HepG2 (cell line): ENCODE data around the gene ZFPL1. TPM values are rescaled to one million over a fixed set of nuclear protein-coding genes. Genes with fewer than 3 reads are reported as not detected.

Experiments used
- ATAC-seq: fragments of 200-7000 bp; cut with Tn5 transposase; 3 replicates; pipeline ENCODE4 v1.9.1; 2020; ENCODE audit warnings: mild to moderate bottlenecking, moderate library complexity
- BruUV-seq: library from RNA; stranded (reverse); fragments of 400-500 nt; replicated peaks from 2 replicates; lab custom pipeline; 2021; lab: Mats Ljungman, UMichigan
- CTCF ChIA-PET: fragments of 300-600 bp; formaldehyde crosslinking; extraction: SDS; loops from one replicate; lab custom pipeline; 2021; ENCODE audit warnings: low total read pairs, inconsistent platforms, low intra/inter-chr PET ratio; lab: Yijun Ruan, JAX
- POLR2A ChIA-PET: fragments of 350-600 bp; sonication (Branson Sonifier 250); formaldehyde crosslinking; loops from one replicate; lab custom pipeline; 2020; ENCODE audit warnings: antibody characterized with exemption, inconsistent platforms; lab: Yijun Ruan, JAX
- DNase-seq: peaks from one replicate; pipeline ENCODE4 v3.0.0-alpha.2; 2015; ENCODE audit warnings: low spot score
- FAIRE-seq: peaks from 3 replicates; lab custom pipeline; 2011; peaks lifted over from hg19 to GRCh38; lab: Jason Lieb, UNC
- H2AFZ ChIP-seq: one replicate; pipeline ENCODE4 v1.6.1; 2011; ENCODE audit warnings: low read length, inconsistent platforms
- H3K27ac ChIP-seq: fragments of 300-600 bp; 3 replicates; pipeline ENCODE4 v1.8.0; 2011; ENCODE audit warnings: mixed run types, mild to moderate bottlenecking, mixed read lengths, low read length, inconsistent platforms; ENCODE audit not compliant: insufficient read depth; ENCODE audit errors: extremely low read length
- H3K27me3 ChIP-seq, 2 experiments: fragments of 200-600 bp in 1 of 2; 2 replicates in 1 of 2; 3 replicates in 1 of 2; pipeline versions ENCODE4 v1.6.0 to v1.8.0; 2011; ENCODE audit warnings: low read length in 2 of 2, mild to moderate bottlenecking in 2 of 2, moderate library complexity in 2 of 2, inconsistent platforms in 1 of 2; ENCODE audit not compliant: insufficient read depth in 2 of 2, control insufficient read depth in 1 of 2
- H3K36me3 ChIP-seq, 2 experiments: fragments of 200-600 bp in 1 of 2; replicated peaks in 1 of 2; 2 replicates in 1 of 2; 3 replicates in 1 of 2; pipeline versions ENCODE4 v1.5.1 to v1.8.0; 2011; ENCODE audit warnings: low read length in 2 of 2, inconsistent platforms in 1 of 2; ENCODE audit not compliant: insufficient read depth in 2 of 2, control insufficient read depth in 1 of 2
- H3K4me1 ChIP-seq: 2 replicates; pipeline ENCODE4 v1.5.1; 2012; ENCODE audit warnings: low read length, inconsistent platforms; ENCODE audit not compliant: insufficient read depth
- H3K4me2 ChIP-seq: 2 replicates; pipeline ENCODE4 v1.6.0; 2011; ENCODE audit warnings: low read depth, low read length, inconsistent platforms
- H3K4me3 ChIP-seq, 3 experiments: fragments of 200-600 bp in 1 of 3; sonication (generic), shearing (Covaris generic) in 1 of 3; replicated peaks in 1 of 3; 2 replicates each; pipeline ENCODE4 v1.5.1; 2011 to 2016; ENCODE audit warnings: low read length in 3 of 3, inconsistent platforms in 2 of 3, low read depth in 2 of 3, mild to moderate bottlenecking in 2 of 3, control low read depth in 1 of 3, mixed read lengths in 1 of 3; ENCODE audit not compliant: insufficient read depth in 1 of 3
- H3K79me2 ChIP-seq: one replicate; pipeline ENCODE4 v1.6.1; 2011; ENCODE audit warnings: low read length, inconsistent platforms; ENCODE audit not compliant: insufficient read depth
- H3K9ac ChIP-seq: 2 replicates; pipeline ENCODE4 v1.6.0; 2011; ENCODE audit warnings: mild to moderate bottlenecking, low read depth, low read length, inconsistent platforms; ENCODE audit not compliant: insufficient read depth
- H3K9me3 ChIP-seq: 2 replicates; pipeline ENCODE4 v1.5.1; 2012; ENCODE audit warnings: mild to moderate bottlenecking, low read length
- H4K20me1 ChIP-seq: 2 replicates; pipeline ENCODE4 v1.6.0; 2011; ENCODE audit warnings: inconsistent platforms, mild to moderate bottlenecking, low read length, moderate library complexity; ENCODE audit not compliant: insufficient read depth
- AGO2 ChIP-seq: fragments of 200-400 bp; formaldehyde crosslinking; optimal IDR thresholded peaks from 2 replicates; pipeline ENCODE3; 2017; ENCODE audit warnings: mild to moderate bottlenecking, low read depth, low read length, moderate library complexity
- EEA1 ChIP-seq: sonication (generic); formaldehyde crosslinking; IDR thresholded peaks from 2 replicates; pipeline ENCODE4 v1.5.1; 2020; ENCODE audit warnings: mild to moderate bottlenecking, missing genetic modification reagents, borderline replicate concordance
- MAFK ChIP-seq, 2 experiments: IDR thresholded peaks in 1 of 2; conservative IDR thresholded peaks in 1 of 2; 2 replicates each; pipeline ENCODE4 v1.6.1; 2011; ENCODE audit warnings: improper control_type of control experiment in 2 of 2, low read length in 2 of 2
- NBN ChIP-seq: fragments of 450-650 bp; conservative IDR thresholded peaks from 2 replicates; pipeline ENCODE4 v1.6.1; 2017
- NR2F6 ChIP-seq, 2 experiments: IDR thresholded peaks; 2 replicates each; pipeline ENCODE4 v1.6.1; 2016; ENCODE audit warnings: antibody characterized with exemption in 1 of 2, mild to moderate bottlenecking in 1 of 2
- POLR2A ChIP-seq, 2 experiments: IDR thresholded peaks; 2 replicates each; pipeline ENCODE4 v1.6.1; 2011; ENCODE audit warnings: low read depth in 2 of 2, low read length in 2 of 2, mild to moderate bottlenecking in 1 of 2, moderate library complexity in 1 of 2; ENCODE audit not compliant: insufficient read depth in 1 of 2
- POLR2AphosphoS5 ChIP-seq: IDR thresholded peaks from 2 replicates; pipeline ENCODE4 v1.6.1; 2012; ENCODE audit warnings: low read depth, low read length
- POLR2G ChIP-seq: fragments of 200-400 bp; formaldehyde crosslinking; IDR thresholded peaks from 2 replicates; pipeline ENCODE4 v1.6.1; 2018; ENCODE audit warnings: mild to moderate bottlenecking, low read depth, low read length, moderate library complexity
- SALL2 ChIP-seq: sonication (generic); formaldehyde crosslinking; IDR thresholded peaks from 2 replicates; pipeline ENCODE4 v1.8.1; 2023; ENCODE audit warnings: mild to moderate bottlenecking, missing genetic modification reagents, inconsistent platforms
- SRF ChIP-seq: IDR thresholded peaks from 2 replicates; pipeline ENCODE4 v1.6.1; 2011; ENCODE audit warnings: mild to moderate bottlenecking, low read depth, low read length, moderate library complexity
- ZGPAT ChIP-seq: IDR thresholded peaks from 2 replicates; pipeline ENCODE4 v1.6.1; 2016; ENCODE audit warnings: mild to moderate bottlenecking
- ZNF382 ChIP-seq: sonication (generic); formaldehyde crosslinking; IDR thresholded peaks from 2 replicates; pipeline ENCODE4 v1.5.0; 2020; ENCODE audit warnings: missing genetic modification reagents, mild to moderate bottlenecking, borderline replicate concordance
- WGBS: methylation state at CpG from one replicate; pipeline ENCODE4 v1.1.6; 2017; ENCODE audit warnings: low lambda C conversion rate; 5-methylcytosine and 5-hydroxymethylcytosine counted together
- in situ Hi-C: cut with HindIII; loops from 2 replicates; pipeline ENCODE4 v1.10.0; 2017; ENCODE audit warnings: low pct_unique_long_range_greater_than_20kb; ENCODE audit not compliant: extremely low pct_ligation_motif_present
- intact Hi-C: fragments of 100-400 bp; cut with micrococcal nuclease; formaldehyde crosslinking; loops from one replicate; pipeline ENCODE4 v1.10.0; 2022; ENCODE audit not compliant: unreplicated experiment
- polyA plus RNA-seq, 8 experiments: library from polyadenylated mRNA; depleted of rRNA in 3 of 8; stranded (reverse) in 7 of 8; unstranded in 1 of 8; fragments of >200 nt; fragmentation: Illumina TruSeq in 4 of 8; extraction: Trizol in 4 of 8; gene quantifications; 2 replicates each; pipeline versions ENCODE4 v1.2.1 to v1.2.3, GENCODE V29; 2011 to 2016; ENCODE audit warnings: low read depth in 4 of 8, missing spikeins in 1 of 8, mixed read lengths in 1 of 8; ENCODE audit not compliant: insufficient read depth in 1 of 8
- total RNA-seq, 5 experiments: library from RNA; depleted of rRNA; stranded (reverse); fragments of >200 nt; fragmentation: Illumina TruSeq; extraction: Trizol; gene quantifications; 2 replicates each; pipeline ENCODE4 v1.2.3, GENCODE V29; 2016; ENCODE audit warnings: low read depth in 1 of 5

ZFPL1 gene
- total and polyA plus RNA-seq, 2 of the 13 experiments (the other 11 are each of a cell fraction or from before 2014, with no cell fraction given), result 32.2 to 56.0 TPM

- Histone ChIP-seq H2AFZ (no peak overlapping the region), H3K27ac (no peak overlapping the region), H3K4me3 (no peak overlapping the region), H3K4me2 (no peak overlapping the region), H3K9ac (no peak overlapping the region), H3K9me3 (no peaks in the 10 kb centered on the region), H3K79me2 (peaks cover 31% of the 10 kb centered on the region), H3K36me3 (peaks cover 43 to 67% of the 10 kb centered on the region in 2 experiments), H4K20me1 (peaks cover 4% of the 10 kb centered on the region; the same call in 1 of the 2 replicates), H3K27me3 (no peaks in the 10 kb centered on the region; a peak in 1 of 5 replicates), H3K4me1 (peaks cover 20% of the 10 kb centered on the region)
- TF ChIP-seq SALL2 (CRISPR knock-in tag), result no peak
- TF ChIP-seq EEA1 (CRISPR knock-in tag), result no peak
- peak; percentile 21 for TF ChIP-seq POLR2G
- TF ChIP-seq ZNF382 (CRISPR knock-in tag), result no peak
- TF ChIP-seq POLR2AphosphoS5, result peak; percentile 16
- TF ChIP-seq NR2F6 (IDR thresholded peaks at IDR 0.05), result peak; percentile 10; the same call in 1 of the 2 replicates
- no peak for TF ChIP-seq NR2F6 (CRISPR knock-in tag; IDR thresholded peaks at IDR 0.05)
- no peak for TF ChIP-seq SRF
- peak; percentile 36 to 45; a peak in 2 of 4 replicates for TF ChIP-seq MAFK (conservative IDR thresholded peaks at IDR 0.05 in 1 of 2, IDR thresholded peaks at IDR 0.05 in 1 of 2; ENCODE audit: low read length in 2 of 2)
- TF ChIP-seq ZGPAT, result no peak
- TF ChIP-seq NBN, result no peak
- peak; percentile 65 for TF ChIP-seq AGO2
- peak in 1 of 2 experiments; percentile 42; a peak in 2 of 4 replicates for TF ChIP-seq POLR2A (IDR thresholded peaks at IDR 0.05; ENCODE audit: insufficient read depth in 1 of 2, low read depth in 2 of 2, low read length in 2 of 2)
- POLR2A ChIA-PET, result interaction anchor here (0.7 to 1.7 kb wide), 4 partner anchors 8 to 55 kb away, joined by 3 to 6 read pairs (median 4); partner anchors contain the start of genes CAPN1 and TM7SF2
- in situ Hi-C loops (no loop called here), intact Hi-C loops (no loop called here)
- CTCF ChIA-PET, result no interaction called here
- no TSS peak for BruUV-seq
- ATAC-seq, result no peak
- 95% methylated on average over 6 of the region's 6 CpGs for WGBS
- no peak for FAIRE-seq
- no peak for DNase-seq
These were observed 42.7 kb downstream of the ZFPL1 start for GRCh38 chr11:65126624-65127274.
